Cardiac fibroblast (primary cell): ENCODE data around the gene DGAT2L6.
A peak's percentile ranks its signal among the peaks of the same experiment; 100 is the strongest.

ENCODE experiments used
- DNase-seq, 2 donors: peaks; one replicate each; pipeline versions ENCODE4 v3.0.0 to v3.0.0-alpha.2; 2010; ENCODE audit warnings: low read depth in 2 of 2
- H3K4me3 ChIP-seq, 2 donors: replicated peaks in 1 of 2; 1 replicate in 1 of 2; 2 replicates in 1 of 2; pipeline ENCODE4 v1.5.1; 2011; ENCODE audit warnings: low read depth in 2 of 2, low read length in 2 of 2, mild to moderate bottlenecking in 2 of 2, moderate library complexity in 1 of 2
- TF ChIP-seq, protein P1 (sequence below): IDR thresholded peaks from one replicate; pipeline ENCODE4 v1.5.1; 2011; ENCODE audit warnings: low read depth, mild to moderate bottlenecking, low read length, inconsistent platforms

The DGAT2L6 gene, protein sequence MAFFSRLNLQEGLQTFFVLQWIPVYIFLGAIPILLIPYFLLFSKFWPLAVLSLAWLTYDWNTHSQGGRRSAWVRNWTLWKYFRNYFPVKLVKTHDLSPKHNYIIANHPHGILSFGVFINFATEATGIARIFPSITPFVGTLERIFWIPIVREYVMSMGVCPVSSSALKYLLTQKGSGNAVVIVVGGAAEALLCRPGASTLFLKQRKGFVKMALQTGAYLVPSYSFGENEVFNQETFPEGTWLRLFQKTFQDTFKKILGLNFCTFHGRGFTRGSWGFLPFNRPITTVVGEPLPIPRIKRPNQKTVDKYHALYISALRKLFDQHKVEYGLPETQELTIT

DNA sequence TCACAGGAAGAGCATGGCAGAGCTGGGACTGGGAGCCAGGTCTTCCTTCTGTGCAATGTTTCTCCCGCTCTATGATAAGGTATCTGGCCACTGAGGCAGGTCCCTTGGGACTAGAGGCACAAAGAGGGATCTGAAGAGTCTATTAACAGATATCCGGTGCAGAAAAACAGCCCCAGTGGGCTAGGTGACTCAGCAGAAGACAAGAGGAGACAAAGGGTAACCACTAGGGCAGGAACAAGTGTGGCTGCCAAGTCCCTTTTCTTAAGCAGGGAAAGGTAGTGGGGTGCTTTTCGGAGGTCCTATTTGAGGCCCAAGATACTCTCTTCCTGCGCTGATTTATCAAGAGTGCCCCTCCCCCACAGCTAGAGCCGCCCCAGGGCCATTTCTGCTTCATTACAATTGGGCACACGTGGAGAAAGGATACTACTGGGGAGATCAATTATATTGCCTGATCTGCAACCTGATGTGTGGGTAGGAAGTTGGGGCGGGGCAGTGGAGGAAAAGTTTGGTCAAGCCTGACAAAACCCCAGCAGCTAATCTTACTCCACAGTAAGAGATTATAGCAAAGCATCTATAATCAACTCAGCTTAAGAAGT, at the start of gene DGAT2L6:
Gene DGAT2L6 (plus strand): TSS at position 546 of the 596 bp plus-strand sequence. CDS start 100 bp downstream, outside the sequence.
- peak in 1 of 2 donors; percentile 51 for DNase-seq
- TF ChIP-seq, protein P1, sequence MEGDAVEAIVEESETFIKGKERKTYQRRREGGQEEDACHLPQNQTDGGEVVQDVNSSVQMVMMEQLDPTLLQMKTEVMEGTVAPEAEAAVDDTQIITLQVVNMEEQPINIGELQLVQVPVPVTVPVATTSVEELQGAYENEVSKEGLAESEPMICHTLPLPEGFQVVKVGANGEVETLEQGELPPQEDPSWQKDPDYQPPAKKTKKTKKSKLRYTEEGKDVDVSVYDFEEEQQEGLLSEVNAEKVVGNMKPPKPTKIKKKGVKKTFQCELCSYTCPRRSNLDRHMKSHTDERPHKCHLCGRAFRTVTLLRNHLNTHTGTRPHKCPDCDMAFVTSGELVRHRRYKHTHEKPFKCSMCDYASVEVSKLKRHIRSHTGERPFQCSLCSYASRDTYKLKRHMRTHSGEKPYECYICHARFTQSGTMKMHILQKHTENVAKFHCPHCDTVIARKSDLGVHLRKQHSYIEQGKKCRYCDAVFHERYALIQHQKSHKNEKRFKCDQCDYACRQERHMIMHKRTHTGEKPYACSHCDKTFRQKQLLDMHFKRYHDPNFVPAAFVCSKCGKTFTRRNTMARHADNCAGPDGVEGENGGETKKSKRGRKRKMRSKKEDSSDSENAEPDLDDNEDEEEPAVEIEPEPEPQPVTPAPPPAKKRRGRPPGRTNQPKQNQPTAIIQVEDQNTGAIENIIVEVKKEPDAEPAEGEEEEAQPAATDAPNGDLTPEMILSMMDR: no peak
- H3K4me3 ChIP-seq: no peak within 1 kb of the TSS

DNA sequence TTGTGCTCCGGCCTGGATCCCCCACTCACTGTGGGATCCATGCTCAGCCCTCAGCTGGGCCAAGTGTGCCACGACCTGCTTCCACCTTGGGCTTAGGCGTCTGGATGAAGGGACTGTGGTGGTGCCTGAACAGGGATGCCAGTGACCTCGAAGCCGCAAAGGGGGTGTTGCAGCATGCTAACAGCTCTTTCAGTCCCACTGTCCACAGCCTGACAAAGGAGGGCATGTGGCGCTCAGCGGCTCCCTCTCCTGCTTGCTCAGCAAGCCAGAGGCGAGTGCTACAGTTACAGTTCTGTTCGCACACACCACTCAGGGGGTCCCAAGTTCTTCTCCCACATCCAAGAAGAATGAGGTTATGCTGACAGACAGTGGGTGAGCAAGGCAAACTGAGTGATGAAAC, 49.2 kb upstream of the DGAT2L6 start:
- no peak for DNase-seq
- TF ChIP-seq, protein P1: no peak
- no peak overlapping the region for H3K4me3 ChIP-seq

DNA sequence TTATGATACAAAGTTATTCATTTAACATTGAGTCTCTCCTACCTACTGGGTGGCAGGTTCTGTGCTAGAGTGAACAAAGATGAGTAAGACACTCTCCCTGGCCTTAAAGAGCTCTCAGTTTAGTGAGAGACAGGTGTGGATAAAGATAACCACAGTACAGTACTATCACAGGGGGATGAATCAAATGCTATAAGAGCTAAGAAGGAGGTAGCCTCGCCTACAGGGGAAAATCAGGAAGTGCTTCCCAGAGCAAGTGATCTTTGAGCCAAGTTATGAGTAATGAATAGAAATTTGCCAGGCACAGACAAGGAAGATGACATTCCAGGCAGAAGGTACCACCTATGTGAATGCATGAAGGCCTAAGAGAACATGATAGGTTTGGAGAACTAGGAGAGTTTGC, 47.5 kb upstream of the DGAT2L6 start:
- TF ChIP-seq, protein P1: no peak
- DNase-seq: peak in 1 of 2 donors; percentile 4
- H3K4me3 ChIP-seq: no peak overlapping the region

DNA sequence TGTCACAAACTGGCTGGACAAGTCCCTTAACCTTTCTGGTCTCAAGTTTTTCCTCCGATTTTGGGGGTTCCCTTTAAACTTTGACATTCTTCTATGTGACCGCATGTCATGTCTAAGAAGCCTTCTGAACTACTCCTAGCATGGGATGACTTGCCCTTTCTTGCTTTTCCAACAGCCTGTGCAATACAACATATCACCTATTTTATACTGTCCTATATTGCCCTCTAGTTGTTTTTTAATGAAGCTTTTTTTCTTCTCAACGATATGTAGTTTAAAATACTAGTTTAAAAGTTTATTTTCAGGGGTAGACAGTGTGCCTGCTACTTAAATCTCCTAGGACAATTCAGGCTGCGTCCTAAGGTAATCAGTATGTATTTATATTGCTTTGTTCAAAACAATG, 45.1 kb upstream of the DGAT2L6 start:
- TF ChIP-seq, protein P1: no peak
- no peak for DNase-seq

DNA sequence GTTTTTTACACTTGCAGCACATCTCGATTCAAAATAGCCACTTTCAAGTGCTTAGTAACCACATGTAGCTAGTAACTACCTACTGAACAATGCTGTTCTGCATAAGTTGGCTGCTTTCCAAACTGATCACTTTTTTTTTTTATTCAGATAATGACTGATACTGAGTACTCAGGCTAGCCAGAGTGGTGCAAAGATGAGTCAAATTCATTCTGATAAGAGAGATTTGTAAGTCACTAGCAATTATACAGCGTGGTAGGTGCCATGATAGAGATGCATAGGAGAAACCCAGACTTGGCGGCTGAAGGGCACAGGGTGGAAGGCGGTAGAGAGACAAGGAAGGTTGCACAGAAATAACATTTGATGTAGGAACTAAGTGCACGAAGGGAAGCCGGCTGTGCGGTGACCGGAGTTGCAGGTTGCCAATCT, 44.4 kb upstream of the DGAT2L6 start:
- TF ChIP-seq, protein P1: no peak
- H3K4me3 ChIP-seq: peak overlapping the region; percentile 75 to 76
- DNase-seq: no peak

More for the DNA sequence above, 45.1 kb upstream of the DGAT2L6 start:
- no peak overlapping the region for H3K4me3 ChIP-seq

DNA sequence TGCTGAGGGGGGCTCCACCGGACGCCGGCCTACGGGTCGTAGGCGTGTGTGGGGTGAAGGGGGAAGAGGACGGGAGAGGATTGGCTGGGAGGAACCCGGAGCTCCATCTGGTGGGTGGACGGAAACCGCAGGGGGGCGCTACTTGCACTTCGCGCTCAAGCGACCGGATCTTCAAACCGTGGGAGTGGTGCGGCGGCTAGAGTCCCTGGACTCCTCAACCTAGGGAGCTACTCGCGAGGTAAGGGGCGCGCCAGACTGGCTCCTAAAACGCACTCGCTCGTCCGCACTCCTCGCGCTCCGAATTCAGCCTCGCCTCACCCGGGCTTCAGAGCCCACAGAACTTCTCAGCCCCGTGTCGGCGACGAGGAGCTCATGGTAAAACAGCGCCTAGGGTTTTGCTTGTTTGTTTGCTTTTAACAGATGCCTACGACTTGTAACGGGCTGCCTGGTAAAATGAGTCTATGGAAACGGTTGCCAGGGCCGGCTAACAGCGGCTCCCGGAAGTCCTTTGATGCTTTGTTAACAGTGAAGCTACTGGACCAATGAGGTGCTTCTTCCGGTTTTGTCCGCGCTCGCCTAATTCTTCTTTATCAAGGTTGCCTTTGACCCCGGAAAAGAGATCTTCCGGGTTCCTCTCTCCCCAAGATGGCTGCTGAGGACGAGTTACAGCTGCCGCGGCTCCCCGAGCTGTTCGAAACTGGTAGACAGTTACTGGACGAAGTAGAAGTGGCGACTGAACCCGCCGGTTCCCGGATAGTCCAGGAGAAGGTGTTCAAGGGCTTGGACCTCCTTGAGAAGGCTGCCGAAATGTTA, 43.8 kb upstream of the DGAT2L6 start, which contains the start of gene IGBP1:
Gene IGBP1 (plus strand): TSS at position 145 of the 813 bp plus-strand sequence. CDS start 501 bp downstream, at position 646.
- TF ChIP-seq, protein P1: peak; percentile 53
- peak within 1 kb of the TSS; percentile 75 to 76 for H3K4me3 ChIP-seq
- peak; percentile 83 to 88 for DNase-seq
